Brain microvascular endothelial cell (primary cell): ENCODE data around the gene GAL3ST1.
A peak's percentile ranks its signal among the peaks of the same experiment; 100 is the strongest.

ENCODE experiments used
- DNase-seq: peaks from one replicate; pipeline ENCODE4 v3.0.0-alpha.2; 2020
- H3K27ac ChIP-seq: fragments of 250-450 bp; sonication (Bioruptor Pico); 2 replicates; pipeline ENCODE4 v1.5.1; 2020; ENCODE audit warnings: mild to moderate bottlenecking, moderate library complexity
- H3K27me3 ChIP-seq: fragments of 250-450 bp; sonication (Bioruptor Pico); replicated peaks from 2 replicates; pipeline ENCODE4 v1.5.1; 2020; ENCODE audit warnings: mild to moderate bottlenecking
- H3K36me3 ChIP-seq: fragments of 250-450 bp; sonication (Bioruptor Pico); replicated peaks from 2 replicates; pipeline ENCODE4 v1.5.1; 2020; ENCODE audit warnings: mild to moderate bottlenecking
- H3K4me3 ChIP-seq: 2 replicates; pipeline ENCODE4 v1.5.1; 2011; ENCODE audit warnings: low read depth, mild to moderate bottlenecking, control low read depth, low read length, moderate library complexity
- in situ Hi-C: cut with HindIII; loops from 2 replicates; pipeline ENCODE4 v1.10.0; 2017; ENCODE audit warnings: low sequenced_read_pairs, low pct_ligation_motif_present
- TF ChIP-seq, protein P1 (sequence below): IDR thresholded peaks from 2 replicates; pipeline ENCODE4 v1.5.1; 2011; ENCODE audit warnings: low read depth, mild to moderate bottlenecking, moderate library complexity, low read length, control low read depth, inconsistent platforms; ENCODE audit errors: missing control alignments

GAL3ST1 gene

DNA sequence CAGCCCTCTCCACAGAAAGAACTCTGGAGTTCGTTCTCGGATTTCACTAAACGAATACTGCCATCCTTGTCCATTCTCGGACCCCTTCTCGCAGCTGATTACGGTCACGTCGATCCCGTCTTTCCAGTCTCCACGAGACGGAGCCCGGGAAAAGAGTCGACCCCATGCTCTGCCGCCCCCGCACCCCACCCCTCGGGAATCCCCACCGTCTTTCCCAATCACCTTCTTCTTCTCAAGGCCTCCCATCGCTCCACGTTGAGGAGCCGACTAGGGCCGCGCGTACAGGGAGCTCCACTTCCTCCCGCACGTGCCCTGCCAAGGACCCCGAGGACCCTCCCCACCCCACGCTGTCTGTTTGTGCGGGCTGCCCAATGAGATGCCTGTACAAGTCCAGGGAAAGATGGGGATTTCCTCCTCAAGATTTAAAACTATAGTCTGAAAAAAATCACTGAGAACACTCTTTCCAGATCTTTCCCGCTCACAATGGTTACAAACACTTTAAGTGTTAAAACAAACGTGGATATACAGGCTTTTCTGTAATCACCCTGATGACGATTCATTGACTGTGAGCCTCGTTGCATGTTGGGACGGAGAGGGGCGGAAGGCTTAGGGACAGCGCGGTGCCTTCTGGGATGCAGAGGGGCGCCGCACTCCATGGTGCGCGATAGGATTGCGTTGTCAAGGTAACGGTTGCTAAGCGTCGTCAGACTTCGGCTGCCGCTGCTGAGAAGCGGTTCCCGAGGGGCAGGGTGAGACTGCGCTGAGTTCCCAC lies 17.3 kb upstream of the GAL3ST1 start, which contains the start of gene PES1:
Gene PES1 (minus strand): TSS at position 323 of the 772 bp plus-strand sequence. CDS start 77 bp downstream, at position 246.
- H3K4me3 ChIP-seq = peak within 1 kb of the TSS; percentile 79
- TF ChIP-seq, protein P1, sequence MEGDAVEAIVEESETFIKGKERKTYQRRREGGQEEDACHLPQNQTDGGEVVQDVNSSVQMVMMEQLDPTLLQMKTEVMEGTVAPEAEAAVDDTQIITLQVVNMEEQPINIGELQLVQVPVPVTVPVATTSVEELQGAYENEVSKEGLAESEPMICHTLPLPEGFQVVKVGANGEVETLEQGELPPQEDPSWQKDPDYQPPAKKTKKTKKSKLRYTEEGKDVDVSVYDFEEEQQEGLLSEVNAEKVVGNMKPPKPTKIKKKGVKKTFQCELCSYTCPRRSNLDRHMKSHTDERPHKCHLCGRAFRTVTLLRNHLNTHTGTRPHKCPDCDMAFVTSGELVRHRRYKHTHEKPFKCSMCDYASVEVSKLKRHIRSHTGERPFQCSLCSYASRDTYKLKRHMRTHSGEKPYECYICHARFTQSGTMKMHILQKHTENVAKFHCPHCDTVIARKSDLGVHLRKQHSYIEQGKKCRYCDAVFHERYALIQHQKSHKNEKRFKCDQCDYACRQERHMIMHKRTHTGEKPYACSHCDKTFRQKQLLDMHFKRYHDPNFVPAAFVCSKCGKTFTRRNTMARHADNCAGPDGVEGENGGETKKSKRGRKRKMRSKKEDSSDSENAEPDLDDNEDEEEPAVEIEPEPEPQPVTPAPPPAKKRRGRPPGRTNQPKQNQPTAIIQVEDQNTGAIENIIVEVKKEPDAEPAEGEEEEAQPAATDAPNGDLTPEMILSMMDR = no peak
- peaks cover 15% of the 10 kb centered on the region for H3K36me3 ChIP-seq
- H3K27ac ChIP-seq = peak within 1 kb of the TSS; percentile 99
- in situ Hi-C loops = no loop called here
- no peaks in the 10 kb centered on the region for H3K27me3 ChIP-seq
- peak; percentile 98 for DNase-seq

DNA sequence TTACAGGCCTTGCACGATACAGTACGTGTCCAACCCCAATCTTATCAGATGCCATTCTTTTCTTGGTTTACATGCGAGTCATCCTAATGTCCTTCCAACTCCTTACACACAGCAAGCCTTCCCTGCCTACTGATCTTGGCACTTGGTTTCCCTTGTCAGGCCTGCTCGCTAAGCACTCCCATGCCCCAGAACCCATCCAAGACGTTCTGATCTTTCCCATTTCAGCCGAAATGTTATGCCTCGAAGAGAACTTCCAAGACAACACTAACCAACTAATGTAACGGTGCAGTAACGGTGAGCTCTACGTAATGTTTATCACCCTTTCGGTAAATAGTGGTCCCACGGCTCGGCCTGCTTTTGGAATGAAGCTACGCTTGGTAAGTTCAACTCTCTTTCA lies 16.7 kb upstream of the GAL3ST1 start:
- Histone ChIP-seq H3K27ac (peak overlapping the region; percentile 99), H3K27me3 (no peaks in the 10 kb centered on the region), H3K36me3 (peaks cover 21% of the 10 kb centered on the region), H3K4me3 (peak overlapping the region; percentile 79)
- DNase-seq = peak; percentile 37
- in situ Hi-C loops = no loop called here
- TF ChIP-seq, protein P1 = no peak

DNA sequence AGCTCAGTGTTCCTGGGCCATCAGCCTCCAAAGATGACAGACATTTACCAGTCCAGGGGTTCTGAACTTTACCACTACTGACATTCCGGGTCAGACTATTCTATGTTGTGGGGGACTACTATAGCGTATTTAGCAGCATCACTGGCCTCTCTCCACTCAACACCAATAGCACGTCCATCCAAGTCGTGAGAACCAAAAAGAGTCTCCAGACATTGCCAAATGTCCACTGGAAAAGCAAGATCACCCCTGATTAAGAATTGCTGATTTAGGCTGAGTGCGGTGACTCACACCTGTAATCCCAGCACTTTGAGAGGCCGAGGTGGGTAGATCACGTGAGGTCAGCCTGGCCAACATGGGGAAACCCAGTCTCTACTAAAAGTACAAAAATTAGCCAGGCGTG lies 11.9 kb upstream of the GAL3ST1 start:
- Histone ChIP-seq H3K36me3 (peaks cover 52% of the 10 kb centered on the region), H3K4me3 (no peak overlapping the region), H3K27ac (no peak overlapping the region), H3K27me3 (no peaks in the 10 kb centered on the region)
- in situ Hi-C loops = no loop called here
- TF ChIP-seq, protein P1 = no peak
- DNase-seq = no peak

DNA sequence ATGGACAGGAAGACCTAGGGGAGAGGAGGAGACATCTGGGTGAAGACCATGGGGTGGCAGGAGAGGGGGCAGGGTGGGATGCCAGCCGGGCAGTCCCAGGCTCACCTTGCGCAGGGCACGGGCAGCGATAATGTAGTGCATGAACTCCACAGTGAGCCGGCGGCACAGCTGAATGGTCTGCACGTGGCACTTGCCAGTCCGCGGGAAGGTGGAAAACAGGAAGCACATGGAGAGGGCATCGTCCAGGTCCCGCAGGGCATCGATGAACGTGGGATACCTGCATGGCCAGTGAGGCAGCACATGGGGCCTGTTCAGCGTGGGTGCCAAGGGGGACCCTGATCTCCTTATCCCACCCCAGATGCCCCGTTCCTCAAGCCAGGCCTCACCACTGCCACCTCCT lies 10.0 kb upstream of the GAL3ST1 start:
- no peak overlapping the region for H3K27ac ChIP-seq
- no peak overlapping the region for H3K4me3 ChIP-seq
- in situ Hi-C loops = no loop called here
- H3K36me3 ChIP-seq = peaks cover 70% of the 10 kb centered on the region
- no peak for DNase-seq
- no peaks in the 10 kb centered on the region for H3K27me3 ChIP-seq
- TF ChIP-seq, protein P1 = no peak

DNA sequence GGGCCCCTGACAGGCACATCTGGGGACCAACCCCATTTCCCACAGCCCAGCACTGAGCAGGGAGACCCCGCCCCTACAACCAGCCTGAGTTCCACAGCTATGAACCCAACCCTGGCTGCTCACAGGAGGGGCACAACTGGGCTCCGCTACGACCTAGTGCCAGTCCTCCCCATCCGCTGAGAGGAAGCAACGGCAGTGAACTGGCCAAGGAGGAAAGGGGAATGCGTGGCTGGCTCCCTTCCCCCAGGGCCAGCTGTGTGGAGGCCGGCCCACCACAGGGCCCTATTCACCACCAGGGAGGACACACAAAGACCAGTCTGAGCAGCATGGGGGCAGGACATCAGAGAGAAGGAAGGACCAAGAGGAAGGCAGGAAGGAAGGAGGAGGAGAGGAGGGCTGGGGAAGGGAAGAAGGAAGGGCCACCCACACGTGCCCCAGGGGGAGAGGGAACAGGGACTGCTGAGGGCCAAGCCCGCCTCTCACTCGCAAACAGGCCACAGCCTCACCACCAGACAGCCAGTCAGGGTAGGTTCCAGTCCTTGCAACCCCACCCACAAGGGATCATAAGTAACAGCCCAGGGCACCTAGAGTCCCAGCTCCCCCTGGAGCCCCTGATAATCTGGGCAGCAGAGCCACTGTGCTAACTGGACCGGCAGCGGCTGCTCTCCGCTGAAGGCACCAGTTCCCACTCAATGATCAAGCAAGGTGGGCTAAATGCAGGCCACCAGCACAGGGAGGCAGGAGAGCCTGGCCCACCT lies 8.5 kb upstream of the GAL3ST1 start:
- H3K27me3 ChIP-seq = no peaks in the 10 kb centered on the region
- in situ Hi-C loops = no loop called here

More for the DNA sequence above, 8.5 kb upstream of the GAL3ST1 start:
- Histone ChIP-seq H3K27ac (no peak overlapping the region), H3K4me3 (no peak overlapping the region), H3K36me3 (peaks cover 81% of the 10 kb centered on the region)
- no peak for DNase-seq
- TF ChIP-seq, protein P1 = no peak
